Breast epithelium (tissue), 3 donors: Measurements from ENCODE around the gene DUSP15.

Source experiments
- POLR2A ChIP-seq: fragments of 450-650 bp; IDR thresholded peaks from one replicate; pipeline ENCODE4 v1.6.1; 2016; ENCODE audit warnings: antibody characterized with exemption, mild to moderate bottlenecking, moderate library complexity
- TF ChIP-seq, protein P1 (sequence below), 3 donors: fragments of 450-650 bp; IDR thresholded peaks; one replicate each; pipeline ENCODE4 v1.5.1; 2016 to 2017; ENCODE audit warnings: antibody characterized with exemption in 3 of 3, mild to moderate bottlenecking in 3 of 3, moderate library complexity in 3 of 3

DNA sequence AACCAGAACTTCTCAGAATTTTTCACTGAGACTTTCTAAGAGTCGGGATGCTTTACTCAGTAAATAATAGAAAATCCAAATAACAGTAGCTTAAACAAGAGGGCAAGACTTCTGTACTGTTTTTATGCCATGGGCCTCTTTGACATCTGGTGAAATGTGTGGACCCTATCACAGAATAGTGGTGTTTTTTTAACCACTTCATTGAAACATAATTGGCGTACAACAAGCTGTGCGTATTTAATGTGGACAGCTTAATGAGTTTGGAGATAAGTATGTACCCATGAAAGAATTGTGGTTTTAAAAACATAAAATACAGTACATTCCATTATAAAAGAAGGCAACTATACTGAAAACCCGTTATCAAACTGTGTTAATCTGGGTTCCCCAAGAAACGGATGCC, 43.8 kb upstream of the DUSP15 start:
- TF ChIP-seq, protein P1, sequence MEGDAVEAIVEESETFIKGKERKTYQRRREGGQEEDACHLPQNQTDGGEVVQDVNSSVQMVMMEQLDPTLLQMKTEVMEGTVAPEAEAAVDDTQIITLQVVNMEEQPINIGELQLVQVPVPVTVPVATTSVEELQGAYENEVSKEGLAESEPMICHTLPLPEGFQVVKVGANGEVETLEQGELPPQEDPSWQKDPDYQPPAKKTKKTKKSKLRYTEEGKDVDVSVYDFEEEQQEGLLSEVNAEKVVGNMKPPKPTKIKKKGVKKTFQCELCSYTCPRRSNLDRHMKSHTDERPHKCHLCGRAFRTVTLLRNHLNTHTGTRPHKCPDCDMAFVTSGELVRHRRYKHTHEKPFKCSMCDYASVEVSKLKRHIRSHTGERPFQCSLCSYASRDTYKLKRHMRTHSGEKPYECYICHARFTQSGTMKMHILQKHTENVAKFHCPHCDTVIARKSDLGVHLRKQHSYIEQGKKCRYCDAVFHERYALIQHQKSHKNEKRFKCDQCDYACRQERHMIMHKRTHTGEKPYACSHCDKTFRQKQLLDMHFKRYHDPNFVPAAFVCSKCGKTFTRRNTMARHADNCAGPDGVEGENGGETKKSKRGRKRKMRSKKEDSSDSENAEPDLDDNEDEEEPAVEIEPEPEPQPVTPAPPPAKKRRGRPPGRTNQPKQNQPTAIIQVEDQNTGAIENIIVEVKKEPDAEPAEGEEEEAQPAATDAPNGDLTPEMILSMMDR (IDR thresholded peaks at IDR 0.05), result no peak
- no peak for TF ChIP-seq POLR2A
